Measurements from ENCODE around the gene CDKN3.
"Not testable (repeated sequence)": the region's sequence is repeated elsewhere in the genome, so short reads cannot be mapped to it uniquely, and the experiment has no call there.

- TF ChIP-seq, protein P1, sequence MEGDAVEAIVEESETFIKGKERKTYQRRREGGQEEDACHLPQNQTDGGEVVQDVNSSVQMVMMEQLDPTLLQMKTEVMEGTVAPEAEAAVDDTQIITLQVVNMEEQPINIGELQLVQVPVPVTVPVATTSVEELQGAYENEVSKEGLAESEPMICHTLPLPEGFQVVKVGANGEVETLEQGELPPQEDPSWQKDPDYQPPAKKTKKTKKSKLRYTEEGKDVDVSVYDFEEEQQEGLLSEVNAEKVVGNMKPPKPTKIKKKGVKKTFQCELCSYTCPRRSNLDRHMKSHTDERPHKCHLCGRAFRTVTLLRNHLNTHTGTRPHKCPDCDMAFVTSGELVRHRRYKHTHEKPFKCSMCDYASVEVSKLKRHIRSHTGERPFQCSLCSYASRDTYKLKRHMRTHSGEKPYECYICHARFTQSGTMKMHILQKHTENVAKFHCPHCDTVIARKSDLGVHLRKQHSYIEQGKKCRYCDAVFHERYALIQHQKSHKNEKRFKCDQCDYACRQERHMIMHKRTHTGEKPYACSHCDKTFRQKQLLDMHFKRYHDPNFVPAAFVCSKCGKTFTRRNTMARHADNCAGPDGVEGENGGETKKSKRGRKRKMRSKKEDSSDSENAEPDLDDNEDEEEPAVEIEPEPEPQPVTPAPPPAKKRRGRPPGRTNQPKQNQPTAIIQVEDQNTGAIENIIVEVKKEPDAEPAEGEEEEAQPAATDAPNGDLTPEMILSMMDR (IDR thresholded peaks at IDR 0.05) = not testable (repeated sequence)
- not testable (repeated sequence) for TF ChIP-seq POLR2A (IDR thresholded peaks at IDR 0.05)
Observed at GRCh38 chr14:54403401-54404005, 6.7 kb downstream of the CDKN3 start.
